SK-N-SH treated with all-trans-retinoic acid at 6 μM for 48 hours (cell line): ENCODE results near the gene GNG14.

Experiments
- ATAC-seq: fragments of 200-7000 bp; cut with Tn5 transposase; 3 replicates; pipeline ENCODE4 v1.9.1; 2020; ENCODE audit warnings: mild to moderate bottlenecking, moderate library complexity
- ARNTL ChIP-seq: fragments of 450-650 bp; formaldehyde crosslinking; IDR thresholded peaks from 2 replicates; pipeline ENCODE4 v1.5.0; 2020; ENCODE audit warnings: low read depth, mild to moderate bottlenecking, moderate library complexity, borderline replicate concordance
- BACH2 ChIP-seq: fragments of 250-450 bp; sonication (Bioruptor Pico); IDR thresholded peaks from 2 replicates; pipeline ENCODE4 v1.9.0; 2021; ENCODE audit warnings: mild to moderate bottlenecking, borderline replicate concordance
- CREB5 ChIP-seq: fragments of 250-450 bp; sonication (Bioruptor Pico); IDR thresholded peaks from 2 replicates; pipeline ENCODE4 v1.5.1; 2020; ENCODE audit warnings: low read depth, mild to moderate bottlenecking, moderate library complexity
- CSDC2 ChIP-seq: fragments of 250-450 bp; sonication (Bioruptor Pico); IDR thresholded peaks from 2 replicates; pipeline ENCODE4 v1.5.0; 2020; ENCODE audit warnings: mild to moderate bottlenecking, moderate library complexity
- CSRNP3 ChIP-seq: fragments of 250-450 bp; sonication (Bioruptor Pico); IDR thresholded peaks from 2 replicates; pipeline ENCODE4 v1.5.1; 2021; ENCODE audit warnings: mild to moderate bottlenecking, moderate library complexity
- ESRRG ChIP-seq: fragments of 250-450 bp; sonication (Bioruptor Pico); IDR thresholded peaks from 2 replicates; pipeline ENCODE4 v1.6.1; 2021; ENCODE audit warnings: mild to moderate bottlenecking
- GLIS3 ChIP-seq: fragments of 250-450 bp; sonication (Bioruptor Pico); IDR thresholded peaks from 2 replicates; pipeline ENCODE4 v1.5.0; 2020; ENCODE audit warnings: mild to moderate bottlenecking, moderate library complexity
- ISL1 ChIP-seq: fragments of 250-450 bp; sonication (Bioruptor Pico); IDR thresholded peaks from 2 replicates; pipeline ENCODE4 v2.1.2; 2022; ENCODE audit warnings: mild to moderate bottlenecking, moderate library complexity
- OSR1 ChIP-seq: fragments of 250-450 bp; sonication (Bioruptor Pico); IDR thresholded peaks from 2 replicates; pipeline ENCODE4 v1.8.0; 2022; ENCODE audit warnings: moderate library complexity, mild to moderate bottlenecking, inconsistent platforms
- PATZ1 ChIP-seq: fragments of 250-450 bp; sonication (Bioruptor Pico); IDR thresholded peaks from 2 replicates; pipeline ENCODE4 v1.8.0; 2020; ENCODE audit warnings: mild to moderate bottlenecking, moderate library complexity, borderline replicate concordance
- POU6F1 ChIP-seq: fragments of 250-450 bp; sonication (Bioruptor Pico); IDR thresholded peaks from 2 replicates; pipeline ENCODE4 v1.8.0; 2021; ENCODE audit warnings: low read depth, mild to moderate bottlenecking, moderate library complexity, borderline replicate concordance
- PPARA ChIP-seq: fragments of 250-450 bp; sonication (Bioruptor Pico); IDR thresholded peaks from 2 replicates; pipeline ENCODE4 v1.5.0; 2020; ENCODE audit warnings: mild to moderate bottlenecking, borderline replicate concordance
- RARB ChIP-seq: fragments of 250-450 bp; sonication (Bioruptor Pico); IDR thresholded peaks from 2 replicates; pipeline ENCODE4 v1.8.0; 2021; ENCODE audit warnings: mild to moderate bottlenecking, moderate library complexity
- TCF4 ChIP-seq: fragments of 250-450 bp; sonication (Bioruptor Pico); IDR thresholded peaks from 2 replicates; pipeline ENCODE4 v1.8.0; 2021; ENCODE audit warnings: mild to moderate bottlenecking, moderate library complexity, borderline replicate concordance
- TOX ChIP-seq: fragments of 250-450 bp; sonication (Bioruptor Pico); IDR thresholded peaks from 2 replicates; pipeline ENCODE4 v1.8.0; 2021; ENCODE audit warnings: mild to moderate bottlenecking, moderate library complexity, borderline replicate concordance
- TSHZ2 ChIP-seq: fragments of 250-450 bp; sonication (Bioruptor Pico); IDR thresholded peaks from 2 replicates; pipeline ENCODE4 v1.5.0; 2020; ENCODE audit warnings: mild to moderate bottlenecking, moderate library complexity
- ZC3H10 ChIP-seq: fragments of 250-450 bp; sonication (Bioruptor Pico); IDR thresholded peaks from 2 replicates; pipeline ENCODE4 v1.5.1; 2021; ENCODE audit warnings: mild to moderate bottlenecking, moderate library complexity
- ZFP3 ChIP-seq: fragments of 250-450 bp; sonication (Bioruptor Pico); IDR thresholded peaks from 2 replicates; pipeline ENCODE4 v1.5.0; 2020; ENCODE audit warnings: mild to moderate bottlenecking, moderate library complexity
- ZFP30 ChIP-seq: fragments of 450-650 bp; formaldehyde crosslinking; IDR thresholded peaks from 2 replicates; pipeline ENCODE4 v1.5.0; 2022; ENCODE audit warnings: mild to moderate bottlenecking, moderate library complexity
- ZNF565 ChIP-seq: fragments of 450-650 bp; formaldehyde crosslinking; conservative IDR thresholded peaks from 2 replicates; pipeline ENCODE4 v1.5.0; 2020; ENCODE audit warnings: low read depth, mild to moderate bottlenecking, moderate library complexity
- ZNF70 ChIP-seq: fragments of 450-650 bp; formaldehyde crosslinking; IDR thresholded peaks from 2 replicates; pipeline ENCODE4 v1.5.0; 2020; ENCODE audit warnings: mild to moderate bottlenecking, moderate library complexity
- ZNF8 ChIP-seq: fragments of 450-650 bp; formaldehyde crosslinking; IDR thresholded peaks from 2 replicates; pipeline ENCODE4 v1.5.0; 2020; ENCODE audit warnings: mild to moderate bottlenecking, moderate library complexity

Gene GNG14

GRCh38 chr19:12695096-12695495 is 7.3 kb downstream of the GNG14 start (continued):
- no peak for TF ChIP-seq ARNTL (CRISPR knock-in tag)
- TF ChIP-seq TSHZ2 (CRISPR knock-in tag), result no peak
- no peak for TF ChIP-seq ZFP3 (CRISPR knock-in tag)
- no peak for TF ChIP-seq OSR1 (CRISPR knock-in tag)

GRCh38 chr19:12695514-12695913 is 7.7 kb downstream of the GNG14 start:
- TF ChIP-seq PPARA (CRISPR knock-in tag), result no peak
- no peak for TF ChIP-seq CSDC2 (CRISPR knock-in tag)
- TF ChIP-seq ESRRG (CRISPR knock-in tag), result no peak
- TF ChIP-seq ZNF565 (CRISPR knock-in tag), result no peak
- TF ChIP-seq ZC3H10 (CRISPR knock-in tag), result no peak
- TF ChIP-seq ZNF70 (CRISPR knock-in tag), result no peak
- TF ChIP-seq TCF4 (CRISPR knock-in tag), result no peak
- no peak for TF ChIP-seq POU6F1 (CRISPR knock-in tag)
- no peak for TF ChIP-seq RARB (CRISPR knock-in tag)
- TF ChIP-seq ARNTL (CRISPR knock-in tag), result no peak
- no peak for TF ChIP-seq CSRNP3 (CRISPR knock-in tag)
- TF ChIP-seq CREB5 (CRISPR knock-in tag), result no peak
- no peak for ATAC-seq

- ATAC-seq, result peak; percentile 28
- TF ChIP-seq ZNF8 (CRISPR knock-in tag) (no peak), ISL1 (CRISPR knock-in tag) (no peak), BACH2 (CRISPR knock-in tag) (no peak), PATZ1 (no peak), TCF4 (CRISPR knock-in tag) (no peak), CSRNP3 (CRISPR knock-in tag) (no peak), TSHZ2 (CRISPR knock-in tag) (no peak), ARNTL (CRISPR knock-in tag) (no peak), ZNF565 (CRISPR knock-in tag) (no peak), TOX (CRISPR knock-in tag) (no peak), GLIS3 (CRISPR knock-in tag) (no peak), ZFP3 (CRISPR knock-in tag) (no peak), ZFP30 (CRISPR knock-in tag) (no peak)
Measured at GRCh38 chr19:12695997-12696365, 8.2 kb downstream of the GNG14 start.
